VCaP (cell line): ENCODE measurements around the gene TSHZ2.

Experiments
- H3K27ac ChIP-seq: fragments of 450-650 bp; 2 replicates; pipeline ENCODE4 v1.5.1; 2017
- CTCF ChIP-seq: fragments of 450-650 bp; conservative IDR thresholded peaks from 2 replicates; pipeline ENCODE4 v1.5.1; 2017; ENCODE audit warnings: mild to moderate bottlenecking, moderate library complexity

TSHZ2 gene

GRCh38 chr20:52936351-52937340 lies 35.5 kb upstream of the TSHZ2 start:
- H3K27ac ChIP-seq, result peak overlapping the region; percentile 15; the same call in 1 of the 2 replicates
- TF ChIP-seq CTCF, result no peak

GRCh38 chr20:52937591-52938100 lies 34.5 kb upstream of the TSHZ2 start:
- TF ChIP-seq CTCF, result no peak
- H3K27ac ChIP-seq, result no peak overlapping the region

- TF ChIP-seq CTCF, result no peak
- H3K27ac ChIP-seq, result no peak overlapping the region
These were observed 33.0 kb upstream of the TSHZ2 start for GRCh38 chr20:52939141-52939540.

- TF ChIP-seq CTCF, result no peak
- H3K27ac ChIP-seq, result no peak overlapping the region
These were observed 30.4 kb upstream of the TSHZ2 start for GRCh38 chr20:52941808-52942207.

DNA sequence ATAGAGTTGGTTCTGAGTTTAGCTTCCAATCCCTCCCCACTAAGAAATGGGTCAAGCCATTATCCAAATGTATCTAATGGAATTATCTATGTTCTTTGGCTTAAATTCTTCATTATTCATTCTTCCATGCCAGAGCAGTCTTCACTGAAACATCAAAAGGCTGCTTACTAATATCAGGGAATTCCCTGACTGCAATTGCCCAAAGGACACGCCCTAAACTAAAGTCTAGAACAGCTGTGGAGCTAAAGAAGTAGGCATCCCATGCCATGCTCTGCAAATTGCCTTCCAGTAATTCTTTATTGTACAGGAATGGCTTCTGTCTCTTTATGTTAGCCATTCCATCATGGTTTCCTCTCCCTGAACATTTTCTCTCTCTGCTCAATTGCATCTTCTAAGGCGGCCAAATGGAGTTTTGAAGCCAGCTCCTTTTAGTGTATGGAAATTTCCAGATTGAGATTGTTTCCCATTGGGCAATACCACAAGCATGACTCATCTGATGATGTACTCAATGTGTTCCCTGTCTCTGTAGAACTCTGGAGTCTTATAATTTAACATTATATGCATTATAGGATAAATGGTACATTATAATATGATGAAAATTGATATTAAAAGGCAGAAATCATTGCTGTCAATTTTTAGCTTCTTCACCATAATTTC lies 28.8 kb upstream of the TSHZ2 start:
- no peak for TF ChIP-seq CTCF
- no peak overlapping the region for H3K27ac ChIP-seq

DNA sequence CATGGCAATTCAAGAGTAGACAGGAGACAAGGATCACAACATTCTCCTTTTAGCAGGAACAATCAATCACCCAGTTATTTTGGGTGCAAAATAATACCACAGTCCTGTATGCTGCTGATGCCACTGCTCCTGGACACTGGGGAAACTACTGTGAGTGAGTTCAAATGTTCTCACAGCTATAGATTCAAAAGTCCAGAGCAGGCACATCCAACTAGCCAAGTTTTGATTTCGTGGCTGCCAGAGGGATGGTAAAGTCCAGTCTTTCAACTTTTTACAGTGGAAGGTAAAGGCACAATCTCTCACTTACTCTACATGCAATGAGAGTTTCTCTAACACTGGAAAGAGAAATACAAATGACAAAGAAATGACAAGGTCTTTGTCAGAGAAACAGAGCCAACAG lies 26.9 kb upstream of the TSHZ2 start:
- no peak overlapping the region for H3K27ac ChIP-seq
- no peak for TF ChIP-seq CTCF

- H3K27ac ChIP-seq, result no peak overlapping the region
- no peak for TF ChIP-seq CTCF
These were observed 26.2 kb upstream of the TSHZ2 start for GRCh38 chr20:52945862-52946522.
